NCI-H187 treated with DMSO at 0.1 percent for 48 hours (cell line): Measurements from ENCODE around the gene DENND2A.

Source experiments
- DNase-seq: peaks from one replicate; lab custom pipeline; 2025; lab: John Stamatoyannopoulos, UW

The DENND2A gene

DNA sequence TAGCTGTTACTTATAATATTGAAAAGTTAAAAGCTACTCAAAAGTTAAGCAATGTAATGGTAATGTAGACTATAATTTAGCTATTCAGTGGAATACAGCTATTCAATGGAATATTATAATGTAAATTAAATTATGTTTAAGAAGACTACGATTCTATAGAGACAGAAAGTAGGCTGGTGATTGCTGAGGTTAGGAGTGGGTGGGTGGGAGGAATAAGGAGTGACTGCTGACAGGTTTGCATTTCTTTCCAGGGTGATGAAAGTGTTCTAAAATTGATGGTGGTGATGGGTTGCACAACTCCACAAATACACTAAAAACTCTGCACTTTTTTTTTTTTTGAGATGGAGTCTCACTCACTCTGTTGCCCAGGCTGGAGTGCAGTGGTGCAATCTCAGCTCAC, 21.4 kb downstream of the DENND2A start:
- DNase-seq = no peak

DNA sequence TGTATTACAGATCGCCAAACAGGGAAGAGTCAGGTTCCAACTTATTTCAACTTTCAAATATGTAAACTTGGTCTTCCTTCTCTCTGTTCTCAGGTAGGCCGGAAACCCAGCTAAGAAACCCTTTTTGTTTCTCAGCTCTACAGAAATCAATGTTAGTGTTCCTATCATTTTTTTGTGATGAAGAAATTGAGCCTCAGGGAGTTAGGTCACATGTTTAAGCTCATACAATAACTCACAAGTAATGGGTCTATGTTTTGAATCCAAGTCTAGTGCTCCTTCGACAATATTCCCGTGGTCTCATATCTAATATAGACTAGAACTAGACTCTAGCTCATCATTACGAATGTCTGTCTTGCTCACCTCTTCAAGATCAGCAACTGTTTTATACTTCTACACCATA, 22.3 kb downstream of the DENND2A start:
- no peak for DNase-seq

- no peak for DNase-seq
These were observed 23.5 kb downstream of the DENND2A start for GRCh38 chr7:140617081-140617480.

DNA sequence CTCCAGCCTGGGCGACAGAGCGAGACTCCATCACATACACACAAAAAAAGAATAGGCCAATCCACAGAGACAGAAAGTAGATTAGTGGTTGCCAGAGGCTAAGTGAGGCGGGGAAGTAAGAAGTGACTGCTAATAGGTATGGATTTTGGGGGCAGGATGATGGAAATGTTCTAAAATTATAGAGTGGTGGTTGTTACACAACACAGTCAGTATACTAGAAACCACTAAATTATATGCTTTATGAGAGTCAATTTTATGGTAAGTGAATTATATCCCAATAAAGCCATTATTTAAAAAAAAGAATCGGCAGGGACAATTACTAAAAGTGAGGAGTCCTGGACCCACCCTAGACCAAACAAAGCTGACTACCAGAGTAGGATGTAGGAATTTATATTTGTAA, 24.3 kb downstream of the DENND2A start:
- no peak for DNase-seq

- no peak for DNase-seq
These were observed 29.0 kb downstream of the DENND2A start for GRCh38 chr7:140611641-140612040.

- DNase-seq = no peak
These were observed 30.1 kb downstream of the DENND2A start for GRCh38 chr7:140610204-140611165.

DNA sequence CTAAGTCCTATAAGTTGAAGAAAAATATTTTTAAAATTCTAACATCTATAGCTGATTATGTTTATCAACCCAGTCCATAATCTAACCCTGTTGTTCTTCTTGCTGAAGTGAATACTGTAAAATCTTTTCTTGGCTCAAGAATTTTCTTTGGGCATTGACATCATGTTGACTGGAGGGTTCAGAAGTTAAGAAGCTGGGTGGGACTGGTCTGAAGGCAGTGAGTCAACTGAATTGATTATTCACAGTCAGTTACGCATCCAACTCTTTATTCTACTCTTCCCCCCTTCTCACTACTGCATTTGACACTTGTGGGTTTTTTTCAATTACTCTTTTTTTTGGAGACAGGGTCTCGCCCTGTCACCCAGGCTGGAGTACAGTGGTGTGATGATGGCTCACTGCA, 31.0 kb downstream of the DENND2A start:
- no peak for DNase-seq

- DNase-seq = no peak
These were observed 33.1 kb downstream of the DENND2A start for GRCh38 chr7:140607441-140607989.

DNA sequence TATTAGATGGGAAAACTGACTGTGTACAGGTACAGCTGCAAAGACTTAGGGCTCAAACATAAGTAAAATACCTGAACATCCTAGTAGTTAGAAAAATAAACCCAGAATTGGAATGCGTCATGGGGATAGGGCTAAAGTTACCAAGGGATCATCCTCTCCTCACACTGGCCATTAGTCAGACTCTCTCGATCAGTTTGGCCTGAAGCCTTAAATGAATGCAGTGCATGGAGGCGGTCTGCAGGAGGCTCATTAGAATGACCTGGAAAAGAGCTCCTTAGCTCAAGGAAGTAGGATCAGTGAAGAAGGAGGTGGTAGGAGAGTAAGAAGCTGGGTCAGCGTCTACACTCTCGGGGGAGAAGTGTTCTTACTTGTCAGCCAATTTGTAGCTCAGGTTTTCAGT, 35.3 kb downstream of the DENND2A start:
- no peak for DNase-seq

GRCh38 chr7:140604760-140605159, 35.9 kb downstream of the DENND2A start:
- no peak for DNase-seq

DNA sequence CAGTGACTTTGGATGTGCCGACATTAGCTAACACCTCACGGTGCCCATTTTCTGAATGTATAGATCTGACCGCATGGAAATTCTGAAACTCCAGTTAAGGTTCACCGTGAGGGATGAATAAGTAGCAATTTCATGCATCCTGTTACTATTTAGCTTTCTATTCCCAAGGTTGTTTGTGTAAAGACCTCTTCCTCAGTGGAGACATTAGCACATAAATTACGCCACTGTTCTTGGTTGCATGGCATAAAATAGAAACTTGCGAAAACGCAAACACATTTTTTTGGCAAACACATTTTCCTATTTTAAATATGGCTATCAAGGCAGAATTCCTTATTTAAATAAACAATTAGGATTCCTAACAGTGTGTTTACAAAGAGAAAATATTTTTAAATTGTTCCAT, 36.5 kb downstream of the DENND2A start:
- no peak for DNase-seq

GRCh38 chr7:140601566-140602174, 38.9 kb downstream of the DENND2A start:
- no peak for DNase-seq

- DNase-seq = no peak
These were observed 40.3 kb downstream of the DENND2A start for GRCh38 chr7:140600341-140600740.

- no peak for DNase-seq
These were observed 43.1 kb downstream of the DENND2A start for GRCh38 chr7:140597428-140597949.

DNA sequence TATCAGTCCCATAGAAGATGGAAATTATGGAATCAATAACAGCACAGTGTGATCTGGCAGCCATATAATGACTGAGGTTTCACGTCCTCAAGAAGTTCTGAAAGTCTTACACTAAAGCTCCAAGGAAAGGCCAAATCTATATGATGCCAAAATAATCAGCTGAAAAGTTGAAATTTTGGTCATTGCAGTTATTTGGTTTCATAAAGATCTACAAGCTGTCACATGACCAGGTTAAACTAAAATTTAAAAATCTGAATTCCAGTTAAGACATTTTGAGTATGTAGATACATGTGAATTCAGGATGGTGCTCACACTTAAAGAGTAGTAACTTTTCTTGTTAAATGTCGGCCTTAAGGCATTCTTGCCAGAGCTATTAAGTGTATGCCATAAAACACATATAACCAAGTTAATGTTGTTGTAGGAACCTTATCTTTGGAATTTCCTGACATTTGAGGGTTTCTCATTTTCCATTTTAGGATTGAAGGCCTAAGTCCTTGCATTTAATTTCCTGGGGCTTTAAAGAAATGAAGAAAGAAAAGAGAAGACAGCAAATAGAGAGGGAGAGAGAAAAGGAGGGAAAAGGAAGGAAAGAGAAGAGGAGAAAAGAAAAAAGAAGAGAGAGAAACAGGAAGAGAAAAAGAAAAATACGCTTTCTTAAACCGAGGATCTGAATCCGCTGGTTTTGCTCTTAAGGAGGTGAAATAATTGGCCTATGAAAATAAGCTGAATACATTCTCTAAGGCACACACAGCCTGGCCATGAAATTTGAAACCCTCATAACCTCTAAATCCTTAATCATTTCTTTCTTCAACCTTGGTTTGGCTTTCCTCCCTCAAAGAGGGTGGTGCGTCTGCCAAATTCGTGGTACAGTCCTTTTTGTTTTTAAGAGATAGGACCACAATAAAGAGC, 43.8 kb downstream of the DENND2A start:
- no peak for DNase-seq

- DNase-seq = no peak
These were observed 45.0 kb downstream of the DENND2A start for GRCh38 chr7:140595468-140596092.

DNA sequence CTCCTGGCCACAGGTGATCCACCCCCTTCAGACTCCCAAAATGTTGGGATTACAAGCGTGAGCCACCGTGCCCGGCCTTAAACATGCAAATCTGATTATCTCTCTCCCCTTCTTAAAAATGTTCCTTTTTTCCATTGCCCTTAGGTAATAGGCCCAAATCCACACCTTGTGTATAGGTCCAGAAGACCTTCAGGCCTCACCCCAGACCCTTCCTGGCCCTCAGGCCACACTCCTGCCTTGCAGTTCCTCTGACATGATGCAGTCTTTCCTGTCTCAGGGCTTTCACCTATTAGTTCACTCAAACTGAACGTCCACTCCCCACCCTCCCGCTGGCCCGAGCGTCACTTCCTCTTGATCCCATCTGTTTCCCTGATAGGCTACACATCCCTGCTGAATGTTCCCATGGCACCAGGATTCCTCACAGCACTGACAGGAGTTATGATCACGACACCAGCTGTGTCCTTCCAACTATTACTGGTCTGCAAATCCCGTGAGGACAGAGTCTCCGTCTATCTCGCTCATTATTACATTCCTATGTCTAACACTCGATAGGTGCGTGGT, 46.4 kb downstream of the DENND2A start:
- DNase-seq = no peak

DNA sequence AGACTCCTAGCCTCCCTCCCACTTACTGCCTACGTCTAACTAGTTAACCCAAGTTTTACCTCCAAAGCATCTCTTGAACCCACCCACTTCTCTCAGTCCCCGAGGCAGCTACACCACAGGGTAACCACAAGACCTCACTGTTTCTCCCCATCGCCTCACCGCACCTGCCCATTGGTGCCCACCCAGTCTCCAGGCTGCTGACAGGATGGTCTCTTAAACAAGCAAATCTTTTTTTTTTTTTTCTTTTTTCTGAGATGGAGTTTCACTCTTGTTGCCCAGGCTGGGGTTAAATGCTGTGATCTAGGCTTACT, 47.0 kb downstream of the DENND2A start:
- no peak for DNase-seq

DNA sequence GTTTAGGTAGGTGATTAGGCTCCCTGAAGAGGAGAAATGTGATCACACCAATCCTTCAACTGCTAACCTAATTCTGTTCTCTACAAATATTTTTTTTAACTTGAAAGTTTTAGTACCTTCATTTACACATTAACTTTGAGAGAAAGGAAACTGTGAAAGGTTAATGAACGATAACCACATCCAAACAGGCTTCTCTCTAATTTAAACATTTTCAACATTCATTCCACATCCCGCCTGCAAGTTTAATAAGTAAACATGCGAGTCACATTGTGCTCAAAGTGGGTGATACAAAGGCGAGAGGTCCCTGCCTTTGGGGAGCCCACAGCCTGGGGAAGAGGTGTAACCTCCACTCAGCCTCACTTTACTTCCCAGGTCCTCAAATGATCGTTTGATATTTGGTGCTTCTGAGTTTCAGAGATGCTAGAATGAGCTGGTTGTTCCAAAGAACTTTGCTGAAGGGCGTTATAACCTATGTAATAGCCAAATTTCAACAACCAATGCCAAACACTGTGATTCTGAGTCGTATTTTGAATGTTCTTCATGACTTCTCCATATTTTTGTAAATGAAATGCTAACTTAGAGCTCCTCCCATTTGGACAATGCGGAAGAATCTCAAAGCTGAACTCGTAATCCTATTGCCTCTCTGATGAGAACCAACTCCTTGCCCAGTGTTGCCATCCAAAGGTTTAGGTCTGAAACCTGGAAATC, 47.5 kb downstream of the DENND2A start:
- DNase-seq = no peak

GRCh38 chr7:140591180-140591902, 49.3 kb downstream of the DENND2A start:
- DNase-seq = no peak
